H9 (cell line): ENCODE measurements around the gene ABCG5. TPM values are rescaled to one million over a fixed set of nuclear protein-coding genes. Genes with fewer than 3 reads are reported as not detected.
A peak's percentile ranks its signal among the peaks of the same experiment; 100 is the strongest.

Experiments
- DNase-seq: peaks from one replicate; pipeline ENCODE4 v3.0.0-alpha.2; 2017
- H2AFZ ChIP-seq: one replicate; pipeline ENCODE4 v1.6.1; 2013; ENCODE audit warnings: mild to moderate bottlenecking, low read length, control low read depth, moderate library complexity
- H2AK5ac ChIP-seq: 2 replicates; pipeline ENCODE4 v1.6.1; 2013; ENCODE audit warnings: low read length, control low read depth, mixed read lengths; ENCODE audit not compliant: insufficient read length
- H2BK120ac ChIP-seq: one replicate; pipeline ENCODE4 v1.6.1; 2013; ENCODE audit warnings: low read depth, mild to moderate bottlenecking, low read length, control low read depth, inconsistent platforms; ENCODE audit not compliant: poor library complexity, severe bottlenecking
- H2BK12ac ChIP-seq: 2 replicates; pipeline ENCODE4 v1.6.1; 2013; ENCODE audit warnings: low read length, control low read depth, mixed read lengths, low read depth; ENCODE audit not compliant: insufficient read length
- H2BK15ac ChIP-seq: 2 replicates; pipeline ENCODE4 v1.6.1; 2013; ENCODE audit warnings: low read depth, low read length, control low read depth
- H2BK20ac ChIP-seq: one replicate; pipeline ENCODE4 v1.6.1; 2013; ENCODE audit warnings: low read depth, mild to moderate bottlenecking, low read length, control low read depth, inconsistent platforms; ENCODE audit not compliant: poor library complexity, severe bottlenecking
- H2BK5ac ChIP-seq: 2 replicates; pipeline ENCODE4 v1.6.1; 2013; ENCODE audit warnings: low read length, control low read depth, mixed read lengths; ENCODE audit not compliant: insufficient read length
- H3K14ac ChIP-seq: 2 replicates; pipeline ENCODE4 v1.6.1; 2013; ENCODE audit warnings: low read length, control low read depth; ENCODE audit not compliant: insufficient read depth
- H3K18ac ChIP-seq: 2 replicates; pipeline ENCODE4 v1.6.1; 2013; ENCODE audit warnings: low read depth, mild to moderate bottlenecking, mixed read lengths, low read length, control low read depth; ENCODE audit not compliant: insufficient read length
- H3K23ac ChIP-seq: 2 replicates; pipeline ENCODE4 v1.6.1; 2013; ENCODE audit warnings: low read length, control low read depth, mixed read lengths, low read depth; ENCODE audit not compliant: insufficient read length
- H3K23me2 ChIP-seq: 2 replicates; pipeline ENCODE4 v1.6.1; 2013; ENCODE audit warnings: low read depth, mild to moderate bottlenecking, mixed read lengths, low read length, control low read depth; ENCODE audit not compliant: insufficient read length, poor library complexity, severe bottlenecking
- H3K27ac ChIP-seq: 2 replicates; pipeline ENCODE4 v1.5.1; 2013; ENCODE audit warnings: low read length, control low read depth, mixed read lengths, low read depth; ENCODE audit not compliant: insufficient read length
- H3K27me3 ChIP-seq: 2 replicates; pipeline ENCODE4 v1.6.1; 2013; ENCODE audit warnings: low read length, control low read depth, inconsistent platforms; ENCODE audit not compliant: insufficient read depth
- H3K4ac ChIP-seq: 2 replicates; pipeline ENCODE4 v1.6.1; 2013; ENCODE audit warnings: low read depth, mild to moderate bottlenecking, control low read depth, inconsistent platforms, low read length, moderate library complexity
- H3K4me1 ChIP-seq: 2 replicates; pipeline ENCODE4 v1.6.1; 2013; ENCODE audit warnings: low read length, control low read depth, inconsistent platforms; ENCODE audit not compliant: insufficient read depth
- H3K4me2 ChIP-seq: 2 replicates; pipeline ENCODE4 v1.6.1; 2013; ENCODE audit warnings: low read length, control low read depth, mixed read lengths; ENCODE audit not compliant: insufficient read length, insufficient read depth
- H3K56ac ChIP-seq: 2 replicates; pipeline ENCODE4 v1.6.1; 2013; ENCODE audit warnings: low read depth, mild to moderate bottlenecking, mixed read lengths, low read length, control low read depth; ENCODE audit not compliant: insufficient read length
- H3K79me1 ChIP-seq: 2 replicates; pipeline ENCODE4 v1.6.1; 2013; ENCODE audit warnings: low read depth, mild to moderate bottlenecking, moderate library complexity, low read length, control low read depth, inconsistent platforms; ENCODE audit not compliant: insufficient read depth, poor library complexity, severe bottlenecking
- H3K79me2 ChIP-seq: 2 replicates; pipeline ENCODE4 v1.6.1; 2013; ENCODE audit warnings: low read length, control low read depth, inconsistent platforms; ENCODE audit not compliant: insufficient read depth
- H3K9ac ChIP-seq: 2 replicates; pipeline ENCODE4 v1.6.1; 2013; ENCODE audit warnings: low read length, control low read depth, mixed read lengths; ENCODE audit not compliant: insufficient read length; ENCODE audit errors: extremely low read depth
- H3K9me3 ChIP-seq: one replicate; pipeline ENCODE4 v1.6.1; 2013; ENCODE audit warnings: low read depth, low read length, inconsistent platforms; ENCODE audit not compliant: control insufficient read depth
- H3T11ph ChIP-seq: one replicate; pipeline ENCODE4 v1.6.1; 2013; ENCODE audit warnings: mild to moderate bottlenecking, low read length, control low read depth, inconsistent platforms
- H4K20me1 ChIP-seq: one replicate; pipeline ENCODE4 v1.6.1; 2013; ENCODE audit not compliant: control insufficient read depth, insufficient read length, insufficient read depth
- H4K5ac ChIP-seq: 2 replicates; pipeline ENCODE4 v1.6.1; 2013; ENCODE audit warnings: low read depth, mild to moderate bottlenecking, mixed read lengths, low read length, control low read depth; ENCODE audit not compliant: insufficient read length
- H4K8ac ChIP-seq: replicated peaks from 2 replicates; pipeline ENCODE4 v1.6.1; 2013; ENCODE audit warnings: low read length, control low read depth, mixed read lengths, low read depth; ENCODE audit not compliant: insufficient read length
- H4K91ac ChIP-seq: 2 replicates; pipeline ENCODE4 v1.6.1; 2013; ENCODE audit warnings: low read depth, mild to moderate bottlenecking, moderate library complexity, mixed read lengths, low read length, control low read depth; ENCODE audit not compliant: insufficient read length
- H3K27ac Mint-ChIP-seq, 3 experiments: 2 replicates in 2 of 3; 3 replicates in 1 of 3; pipeline ENCODE4 v1.8.0; 2020 to 2021; ENCODE audit warnings: mixed read lengths in 3 of 3, mild to moderate bottlenecking in 1 of 3, moderate library complexity in 1 of 3
- H3K27me3 Mint-ChIP-seq: 2 replicates; pipeline ENCODE4 v1.8.0; 2021; ENCODE audit warnings: low read depth, mild to moderate bottlenecking, moderate library complexity, mixed read lengths
- H3K36me3 Mint-ChIP-seq, 3 experiments: 2 replicates in 2 of 3; 3 replicates in 1 of 3; pipeline ENCODE4 v1.8.0; 2020 to 2021; ENCODE audit warnings: low read depth in 3 of 3, mixed read lengths in 3 of 3; ENCODE audit not compliant: insufficient read depth in 1 of 3
- H3K4me1 Mint-ChIP-seq, 2 experiments: 2 replicates each; pipeline ENCODE4 v1.8.0; 2020; ENCODE audit warnings: mixed read lengths in 2 of 2
- H3K4me3 Mint-ChIP-seq, 2 experiments: 2 replicates in 1 of 2; 3 replicates in 1 of 2; pipeline ENCODE4 v1.8.0; 2020 to 2021; ENCODE audit warnings: mild to moderate bottlenecking in 2 of 2, mixed read lengths in 2 of 2, moderate library complexity in 1 of 2
- H3K9me3 Mint-ChIP-seq, 2 experiments: 2 replicates in 1 of 2; 3 replicates in 1 of 2; pipeline ENCODE4 v1.8.0; 2020; ENCODE audit warnings: mild to moderate bottlenecking in 2 of 2, mixed read lengths in 2 of 2, moderate library complexity in 1 of 2
- CTCF ChIP-seq: fragments of 200-600 bp; sonication (generic); conservative IDR thresholded peaks from 3 replicates; pipeline ENCODE4 v1.8.0; 2021; ENCODE audit warnings: antibody characterized with exemption, mild to moderate bottlenecking
- WGBS: extraction: QIAGEN DNeasy Blood & Tissue Kit; methylation state at CpG from one replicate; pipeline ENCODE4 v1.1.7; 2013; ENCODE audit warnings: missing lambda C conversion rate, low lambda C conversion rate, mixed read lengths; ENCODE audit not compliant: insufficient read length; ENCODE audit errors: extremely low coverage; 5-methylcytosine and 5-hydroxymethylcytosine counted together
- total RNA-seq: library from RNA; stranded (reverse); gene quantifications from 2 replicates; pipeline ENCODE4 v1.2.1, GENCODE V29; 2021

The ABCG5 gene
- total RNA-seq, 1 experiment from 2014 or later = not detected

- Histone ChIP-seq H2BK20ac (no peak overlapping the region), H2AK5ac (no peak overlapping the region), H3K18ac (no peak overlapping the region), H3T11ph (no peak overlapping the region), H3K27me3 (no peaks in the 10 kb centered on the region), H4K5ac (no peak overlapping the region), H4K20me1 (no peaks in the 10 kb centered on the region), H2BK12ac (no peak overlapping the region), H3K56ac (no peak overlapping the region), H2AFZ (no peak overlapping the region), H3K23ac (no peak overlapping the region), H3K27ac (no peak overlapping the region), H2BK5ac (no peak overlapping the region), H4K8ac (no peak overlapping the region), H3K9me3 (no peaks in the 10 kb centered on the region), H3K79me2 (no peaks in the 10 kb centered on the region), H3K4me2 (no peak overlapping the region), H3K4me1 (no peaks in the 10 kb centered on the region; the same call in 1 of the 2 replicates), H3K23me2 (no peaks in the 10 kb centered on the region), H2BK120ac (no peak overlapping the region), H4K91ac (no peak overlapping the region), H3K14ac (no peak overlapping the region), H2BK15ac (no peak overlapping the region), H3K79me1 (no peaks in the 10 kb centered on the region), H3K4ac (no peak overlapping the region), H3K9ac (no peak overlapping the region)
- Mint-ChIP-seq H3K4me3 (no peak overlapping the region), H3K36me3 (no peaks in the 10 kb centered on the region), H3K27ac (peak overlapping the region in 1 of 3 experiments; percentile 74; a peak in 2 of 7 replicates), H3K9me3 (no peaks in the 10 kb centered on the region), H3K4me1 (peaks cover 0 to 11% of the 10 kb centered on the region in 2 experiments; a peak in 2 of 4 replicates), H3K27me3 (no peaks in the 10 kb centered on the region)
- DNase-seq = no peak
- WGBS = no CpG with 5 or more reads among the region's 5 CpGs
- TF ChIP-seq CTCF = no peak
Observed at GRCh38 chr2:43840965-43841364, 2.3 kb upstream of the ABCG5 start.
